Smooth muscle cell (in vitro differentiated cells): ENCODE data around the gene CDCA8. TPM values are rescaled to one million over a fixed set of nuclear protein-coding genes. Genes with fewer than 3 reads are reported as not detected.

ENCODE experiments used
- DNase-seq: peaks from one replicate; lab custom pipeline; 2025; ENCODE audit not compliant: unreplicated experiment; lab: John Stamatoyannopoulos, UW
- H2AFZ ChIP-seq: fragments of 200-600 bp; sonication (generic); 2 replicates; pipeline ENCODE4 v1.6.0; 2016; ENCODE audit warnings: antibody characterized with exemption, low read depth, mild to moderate bottlenecking
- H3F3A ChIP-seq: fragments of 200-600 bp; sonication (generic); 2 replicates; pipeline ENCODE4 v1.6.0; 2017; ENCODE audit warnings: antibody characterized with exemption, low read depth
- H3K27ac ChIP-seq: fragments of 200-600 bp; sonication (generic); 2 replicates; pipeline ENCODE4 v1.5.1; 2016; ENCODE audit warnings: low read depth, mild to moderate bottlenecking
- H3K27me3 ChIP-seq: fragments of 200-600 bp; sonication (generic); 2 replicates; pipeline ENCODE4 v1.6.1; 2016; ENCODE audit warnings: low read depth, mild to moderate bottlenecking
- H3K36me3 ChIP-seq: fragments of 200-600 bp; sonication (generic); 2 replicates; pipeline ENCODE4 v1.5.1; 2016; ENCODE audit warnings: low read depth
- H3K4me1 ChIP-seq: fragments of 200-600 bp; sonication (generic); 2 replicates; pipeline ENCODE4 v1.5.1; 2016; ENCODE audit warnings: low read depth
- H3K4me2 ChIP-seq: fragments of 200-600 bp; sonication (generic); 2 replicates; pipeline ENCODE4 v1.6.0; 2016; ENCODE audit warnings: mild to moderate bottlenecking
- H3K4me3 ChIP-seq: fragments of 200-600 bp; sonication (generic); 2 replicates; pipeline ENCODE4 v1.5.1; 2016; ENCODE audit warnings: mild to moderate bottlenecking
- H3K79me2 ChIP-seq: fragments of 200-600 bp; sonication (generic); 2 replicates; pipeline ENCODE4 v1.6.0; 2016; ENCODE audit warnings: low read depth, mild to moderate bottlenecking
- H3K9ac ChIP-seq: fragments of 200-600 bp; sonication (generic); 2 replicates; pipeline ENCODE4 v1.6.0; 2016; ENCODE audit warnings: low read depth
- H3K9me3 ChIP-seq: fragments of 200-600 bp; sonication (generic); replicated peaks from 2 replicates; pipeline ENCODE4 v1.5.1; 2016; ENCODE audit warnings: low read depth
- H4K20me1 ChIP-seq: fragments of 200-600 bp; sonication (generic); 2 replicates; pipeline ENCODE4 v1.6.0; 2016; ENCODE audit warnings: low read depth
- CTCF ChIP-seq: fragments of 200-600 bp; sonication (generic); IDR thresholded peaks from 2 replicates; pipeline ENCODE4 v1.5.1; 2017; ENCODE audit warnings: borderline replicate concordance, mild to moderate bottlenecking, antibody characterized with exemption; ENCODE audit not compliant: insufficient read depth, poor library complexity, severe bottlenecking
- WGBS: methylation state at CpG from one replicate; pipeline ENCODE4 v1.1.7; 2016; ENCODE audit warnings: low lambda C conversion rate; 5-methylcytosine and 5-hydroxymethylcytosine counted together
- polyA plus RNA-seq: library from polyadenylated mRNA; unstranded; fragments of >200 nt; fragmentation: Nextera tagmentation; extraction: Ambion mirVana; gene quantifications from 2 replicates; pipeline ENCODE4 v1.2.1, GENCODE V29; 2016
- total RNA-seq: library from RNA; depleted of rRNA; stranded (reverse); fragments of >200 nt; gene quantifications from 2 replicates; pipeline ENCODE4 v1.2.3, GENCODE V29; 2014

Gene CDCA8
- total and polyA plus RNA-seq, 2 experiments from 2014 or later: 2.4 to 12.4 TPM

GRCh38 chr1:37739222-37739621 is 46.9 kb downstream of the CDCA8 start:
- Histone ChIP-seq H4K20me1 (no peaks in the 10 kb centered on the region), H3K79me2 (no peaks in the 10 kb centered on the region), H3K9ac (no peak overlapping the region), H3K27me3 (peaks cover 36% of the 10 kb centered on the region), H3F3A (no peaks in the 10 kb centered on the region), H3K27ac (no peak overlapping the region), H3K4me1 (no peaks in the 10 kb centered on the region), H2AFZ (no peak overlapping the region), H3K36me3 (no peaks in the 10 kb centered on the region), H3K4me3 (no peak overlapping the region), H3K9me3 (no peaks in the 10 kb centered on the region), H3K4me2 (no peak overlapping the region)
- WGBS: 93% methylated on average over 2 of the region's 2 CpGs
- TF ChIP-seq CTCF: no peak
- DNase-seq: no peak

GRCh38 chr1:37741130-37741529 is 48.8 kb downstream of the CDCA8 start:
- no peaks in the 10 kb centered on the region for H3K36me3 ChIP-seq
- peaks cover 20% of the 10 kb centered on the region for H3K27me3 ChIP-seq
- WGBS: 46% methylated on average over 9 of the region's 9 CpGs
- no peak for TF ChIP-seq CTCF
- no peaks in the 10 kb centered on the region for H3K4me1 ChIP-seq
- no peaks in the 10 kb centered on the region for H4K20me1 ChIP-seq
- H3K9me3 ChIP-seq: no peaks in the 10 kb centered on the region
- no peaks in the 10 kb centered on the region for H3K79me2 ChIP-seq
- H3K4me2 ChIP-seq: no peak overlapping the region
- H3K4me3 ChIP-seq: no peak overlapping the region
- no peak overlapping the region for H3K27ac ChIP-seq
- no peaks in the 10 kb centered on the region for H3F3A ChIP-seq
- H3K9ac ChIP-seq: no peak overlapping the region
- no peak for DNase-seq
- no peak overlapping the region for H2AFZ ChIP-seq

- Histone ChIP-seq H3K36me3 (no peaks in the 10 kb centered on the region), H3K9me3 (no peaks in the 10 kb centered on the region), H3K27ac (no peak overlapping the region), H3K4me3 (no peak overlapping the region), H4K20me1 (no peaks in the 10 kb centered on the region), H3K79me2 (no peaks in the 10 kb centered on the region), H3K9ac (no peak overlapping the region), H3K4me1 (no peaks in the 10 kb centered on the region), H3K27me3 (peaks cover 18% of the 10 kb centered on the region), H2AFZ (no peak overlapping the region), H3K4me2 (no peak overlapping the region), H3F3A (no peaks in the 10 kb centered on the region)
- 48% methylated on average over 6 of the region's 6 CpGs for WGBS
- DNase-seq: no peak
- no peak for TF ChIP-seq CTCF
Measured at GRCh38 chr1:37741662-37742061, 49.3 kb downstream of the CDCA8 start.

- Histone ChIP-seq H3F3A (no peaks in the 10 kb centered on the region), H2AFZ (no peak overlapping the region), H3K4me1 (no peaks in the 10 kb centered on the region), H3K36me3 (no peaks in the 10 kb centered on the region), H3K9me3 (no peaks in the 10 kb centered on the region), H3K9ac (no peak overlapping the region), H3K27me3 (peaks cover 38% of the 10 kb centered on the region), H3K4me2 (no peak overlapping the region), H3K4me3 (no peak overlapping the region), H3K79me2 (no peaks in the 10 kb centered on the region), H4K20me1 (no peaks in the 10 kb centered on the region), H3K27ac (no peak overlapping the region)
- no peak for TF ChIP-seq CTCF
- WGBS: 94% methylated on average over 3 of the region's 3 CpGs
- no peak for DNase-seq
Measured at GRCh38 chr1:37746806-37747205, 54.5 kb downstream of the CDCA8 start.
